Vagina (tissue), 2 donors: ENCODE data around the gene AVEN. TPM values are rescaled to one million over a fixed set of nuclear protein-coding genes. Genes with fewer than 3 reads are reported as not detected.

Experiments
- DNase-seq, 2 donors: peaks; one replicate each; pipeline ENCODE4 v3.0.0-alpha.2; 2017; ENCODE audit errors: extremely low spot score in 2 of 2
- H3K27ac ChIP-seq: fragments of 200-600 bp; sonication (generic); one replicate; pipeline ENCODE4 v1.5.1; 2019
- H3K27me3 ChIP-seq: fragments of 200-600 bp; sonication (generic); one replicate; pipeline ENCODE4 v1.5.1; 2019
- H3K36me3 ChIP-seq, 2 donors: fragments of 200-600 bp; sonication (generic); one replicate each; pipeline ENCODE4 v1.5.1; 2017 to 2019
- H3K4me1 ChIP-seq: fragments of 200-600 bp; sonication (generic); one replicate; pipeline ENCODE4 v1.5.1; 2019
- H3K4me3 ChIP-seq, 2 donors: fragments of 200-600 bp; sonication (generic); 1 replicate in 1 of 2; 2 replicates in 1 of 2; pipeline ENCODE4 v1.5.1; 2016 to 2019
- H3K9me3 ChIP-seq: fragments of 200-600 bp; sonication (generic); one replicate; pipeline ENCODE4 v1.5.1; 2019
- POLR2A ChIP-seq, 2 donors: fragments of 450-650 bp; IDR thresholded peaks; one replicate each; pipeline ENCODE4 v1.6.1; 2017; ENCODE audit warnings: antibody characterized with exemption in 2 of 2, mild to moderate bottlenecking in 2 of 2, moderate library complexity in 2 of 2
- POLR2AphosphoS5 ChIP-seq, 2 donors: sonication (generic); formaldehyde crosslinking; IDR thresholded peaks; one replicate each; pipeline ENCODE4 v1.9.0; 2017; ENCODE audit warnings: antibody characterized with exemption in 2 of 2, mild to moderate bottlenecking in 2 of 2, low read depth in 1 of 2; ENCODE audit not compliant: insufficient read depth in 1 of 2
- intact Hi-C: fragments of 100-400 bp; cut with DNase I; formaldehyde crosslinking; loops from one replicate; pipeline ENCODE4 v1.15.1; 2023
- total RNA-seq: library from RNA; depleted of rRNA; stranded (reverse); fragments of >200 nt; gene quantifications from one replicate; pipeline ENCODE4 v1.2.3, GENCODE V29; 2016
- TF ChIP-seq, protein P1 (sequence below), 3 experiments: fragments of 450-650 bp in 2 of 3; fragments of 200-600 bp in 1 of 3; sonication (generic) in 1 of 3; IDR thresholded peaks; one replicate each; pipeline ENCODE4 v1.5.1; 2017 to 2019; ENCODE audit warnings: antibody characterized with exemption in 3 of 3, mild to moderate bottlenecking in 2 of 3, moderate library complexity in 2 of 3

The AVEN gene
- total RNA-seq, 1 donor from 2014 or later = 7.4 TPM

- TF ChIP-seq POLR2AphosphoS5 (IDR thresholded peaks at IDR 0.05; ENCODE audit: insufficient read depth in 1 of 2, low read depth in 1 of 2) (no peak), POLR2A (IDR thresholded peaks at IDR 0.05) (no peak)
- TF ChIP-seq, protein P1, sequence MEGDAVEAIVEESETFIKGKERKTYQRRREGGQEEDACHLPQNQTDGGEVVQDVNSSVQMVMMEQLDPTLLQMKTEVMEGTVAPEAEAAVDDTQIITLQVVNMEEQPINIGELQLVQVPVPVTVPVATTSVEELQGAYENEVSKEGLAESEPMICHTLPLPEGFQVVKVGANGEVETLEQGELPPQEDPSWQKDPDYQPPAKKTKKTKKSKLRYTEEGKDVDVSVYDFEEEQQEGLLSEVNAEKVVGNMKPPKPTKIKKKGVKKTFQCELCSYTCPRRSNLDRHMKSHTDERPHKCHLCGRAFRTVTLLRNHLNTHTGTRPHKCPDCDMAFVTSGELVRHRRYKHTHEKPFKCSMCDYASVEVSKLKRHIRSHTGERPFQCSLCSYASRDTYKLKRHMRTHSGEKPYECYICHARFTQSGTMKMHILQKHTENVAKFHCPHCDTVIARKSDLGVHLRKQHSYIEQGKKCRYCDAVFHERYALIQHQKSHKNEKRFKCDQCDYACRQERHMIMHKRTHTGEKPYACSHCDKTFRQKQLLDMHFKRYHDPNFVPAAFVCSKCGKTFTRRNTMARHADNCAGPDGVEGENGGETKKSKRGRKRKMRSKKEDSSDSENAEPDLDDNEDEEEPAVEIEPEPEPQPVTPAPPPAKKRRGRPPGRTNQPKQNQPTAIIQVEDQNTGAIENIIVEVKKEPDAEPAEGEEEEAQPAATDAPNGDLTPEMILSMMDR (IDR thresholded peaks at IDR 0.05) = no peak
- Histone ChIP-seq H3K4me1 (no peaks in the 10 kb centered on the region), H3K4me3 (no peak overlapping the region), H3K36me3 (no peaks in the 10 kb centered on the region), H3K9me3 (no peaks in the 10 kb centered on the region), H3K27me3 (no peaks in the 10 kb centered on the region), H3K27ac (no peak overlapping the region)
- intact Hi-C loops = loop anchor here (10.0 kb wide), 1 partner anchor 53 kb away; no protein-coding TSS in a partner anchor
- DNase-seq = no peak
These were observed 131.7 kb downstream of the AVEN start for GRCh38 chr15:33907326-33907725.

DNA sequence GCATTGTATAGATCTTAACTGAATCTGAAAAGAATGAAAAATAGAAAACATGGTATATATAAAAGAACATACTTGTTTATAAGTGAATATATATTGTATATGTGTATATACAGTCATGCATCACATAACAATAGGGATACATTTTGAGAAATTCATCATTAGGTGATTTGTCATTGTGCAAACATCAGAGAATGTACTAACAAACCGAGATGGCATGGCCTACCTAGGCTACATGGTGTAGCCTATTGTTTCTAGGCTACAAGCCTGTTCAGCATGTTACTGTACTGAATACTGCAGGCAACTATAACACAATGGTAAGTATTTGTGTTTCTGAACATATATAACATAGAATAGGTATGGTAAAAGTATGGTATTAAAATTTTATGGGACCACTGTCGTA is 135.3 kb downstream of the AVEN start:
- H3K27me3 ChIP-seq = no peaks in the 10 kb centered on the region
- intact Hi-C loops = loop anchor here (10.0 kb wide), 1 partner anchor 49 kb away; no protein-coding TSS in a partner anchor
- no peaks in the 10 kb centered on the region for H3K36me3 ChIP-seq
- H3K27ac ChIP-seq = no peak overlapping the region
- H3K9me3 ChIP-seq = no peaks in the 10 kb centered on the region
- no peak for TF ChIP-seq POLR2AphosphoS5 (IDR thresholded peaks at IDR 0.05; ENCODE audit: insufficient read depth in 1 of 2, low read depth in 1 of 2)
- H3K4me1 ChIP-seq = no peaks in the 10 kb centered on the region
- no peak for DNase-seq
- H3K4me3 ChIP-seq = no peak overlapping the region

DNA sequence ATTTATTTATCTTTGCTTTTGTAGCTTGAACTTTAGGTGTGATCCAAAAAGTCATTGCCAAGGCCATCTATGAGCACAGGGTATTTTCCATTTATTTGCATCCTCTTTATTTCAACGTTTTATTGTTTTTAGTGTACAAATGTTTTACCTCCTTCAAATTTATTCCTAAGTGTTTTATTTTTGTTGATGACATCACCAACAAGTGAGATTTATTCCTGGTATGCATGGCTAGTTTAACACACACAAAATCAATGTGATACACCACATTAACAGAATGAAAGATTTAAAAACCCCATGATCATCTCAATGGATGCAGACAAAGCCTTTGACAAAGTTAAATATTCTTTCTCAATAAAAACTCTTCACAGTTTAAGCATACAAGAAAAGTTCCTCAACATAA is 137.0 kb downstream of the AVEN start:
- no peak for TF ChIP-seq POLR2AphosphoS5 (IDR thresholded peaks at IDR 0.05; ENCODE audit: insufficient read depth in 1 of 2, low read depth in 1 of 2)
- TF ChIP-seq POLR2A (IDR thresholded peaks at IDR 0.05) = no peak
- TF ChIP-seq, protein P1 (IDR thresholded peaks at IDR 0.05) = no peak
- intact Hi-C loops = loop anchor here (10.0 kb wide), 1 partner anchor 47 kb away; no protein-coding TSS in a partner anchor
- no peak overlapping the region for H3K4me3 ChIP-seq
- H3K9me3 ChIP-seq = no peaks in the 10 kb centered on the region
- no peaks in the 10 kb centered on the region for H3K36me3 ChIP-seq
- no peak overlapping the region for H3K27ac ChIP-seq
- no peak for DNase-seq
- H3K4me1 ChIP-seq = no peaks in the 10 kb centered on the region
- no peaks in the 10 kb centered on the region for H3K27me3 ChIP-seq

DNA sequence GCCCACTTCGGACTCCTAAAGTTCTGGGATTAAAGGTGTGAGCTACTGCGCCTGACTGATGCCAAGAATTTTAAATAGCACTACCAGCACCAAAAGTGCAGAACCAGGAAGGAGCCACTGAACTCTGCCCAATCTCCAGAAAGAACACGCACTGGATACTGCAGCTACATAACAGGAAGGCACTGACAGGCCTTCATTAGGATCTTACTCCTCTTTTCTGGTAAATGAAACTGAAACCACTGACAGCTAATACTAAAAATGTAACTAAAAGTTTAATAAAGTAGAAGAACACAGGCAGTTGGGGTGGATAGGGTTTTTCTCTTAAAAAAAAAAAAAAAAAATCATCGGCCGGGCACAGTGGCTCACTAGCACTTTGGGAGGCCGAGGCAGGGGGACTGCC is 144.8 kb downstream of the AVEN start:
- H3K27ac ChIP-seq = no peak overlapping the region
- H3K9me3 ChIP-seq = no peaks in the 10 kb centered on the region
- H3K27me3 ChIP-seq = no peaks in the 10 kb centered on the region
- H3K4me3 ChIP-seq = no peak overlapping the region
- no peak for TF ChIP-seq POLR2AphosphoS5 (IDR thresholded peaks at IDR 0.05; ENCODE audit: insufficient read depth in 1 of 2, low read depth in 1 of 2)
- TF ChIP-seq, protein P1 (IDR thresholded peaks at IDR 0.05) = no peak
- no peak for TF ChIP-seq POLR2A (IDR thresholded peaks at IDR 0.05)
- no peak for DNase-seq
- no peaks in the 10 kb centered on the region for H3K36me3 ChIP-seq
- intact Hi-C loops = no loop called here
- no peaks in the 10 kb centered on the region for H3K4me1 ChIP-seq

DNA sequence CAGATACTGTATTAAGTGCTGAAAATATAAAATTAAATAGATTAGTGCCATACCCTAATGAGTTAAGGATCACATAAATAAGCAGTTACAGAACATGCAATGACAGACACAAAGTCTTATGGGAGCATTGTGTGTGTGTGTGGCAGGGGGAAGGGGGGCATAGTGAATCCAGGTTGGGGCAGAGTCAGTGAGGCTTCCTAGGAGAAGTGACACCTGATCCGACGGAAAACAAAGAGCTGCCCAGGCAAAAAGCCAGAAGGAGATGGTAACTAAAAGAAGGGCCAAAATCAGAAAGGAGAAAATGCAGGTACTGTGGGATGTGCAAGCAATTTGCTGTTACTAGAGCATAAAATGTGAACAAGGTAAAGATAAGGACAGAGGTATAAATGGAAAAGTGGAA is 150.8 kb downstream of the AVEN start:
- DNase-seq = no peak
- no peaks in the 10 kb centered on the region for H3K36me3 ChIP-seq
- TF ChIP-seq POLR2AphosphoS5 (IDR thresholded peaks at IDR 0.05; ENCODE audit: insufficient read depth in 1 of 2, low read depth in 1 of 2) (no peak), POLR2A (IDR thresholded peaks at IDR 0.05) (no peak)
- H3K4me3 ChIP-seq = no peak overlapping the region
- intact Hi-C loops = loop anchor here (10.0 kb wide), 1 partner anchor 53 kb away; no protein-coding TSS in a partner anchor
- no peaks in the 10 kb centered on the region for H3K9me3 ChIP-seq
- H3K27me3 ChIP-seq = no peaks in the 10 kb centered on the region
- no peaks in the 10 kb centered on the region for H3K4me1 ChIP-seq
- no peak overlapping the region for H3K27ac ChIP-seq

GRCh38 chr15:33882921-33883320 is 156.1 kb downstream of the AVEN start:
- Histone ChIP-seq H3K9me3 (no peaks in the 10 kb centered on the region), H3K4me1 (no peaks in the 10 kb centered on the region), H3K27me3 (no peaks in the 10 kb centered on the region), H3K4me3 (no peak overlapping the region), H3K36me3 (no peaks in the 10 kb centered on the region), H3K27ac (no peak overlapping the region)
- no peak for DNase-seq
- intact Hi-C loops = loop anchor here (10.0 kb wide), 1 partner anchor 48 kb away; no protein-coding TSS in a partner anchor
- TF ChIP-seq, protein P1 (IDR thresholded peaks at IDR 0.05) = no peak
- TF ChIP-seq POLR2AphosphoS5 (IDR thresholded peaks at IDR 0.05; ENCODE audit: insufficient read depth in 1 of 2, low read depth in 1 of 2) = no peak
- no peak for TF ChIP-seq POLR2A (IDR thresholded peaks at IDR 0.05)
